A549 (cell line): ENCODE data around the gene OR51F2.

Source experiments
- BCL3 ChIP-seq: fragments of >200 bp; sonication (Bioruptor Twin); formaldehyde crosslinking; IDR thresholded peaks from 3 replicates; pipeline ENCODE4 v1.6.1; 2016
- CEBPB ChIP-seq, 2 experiments: fragments of >200 bp in 1 of 2; sonication (Bioruptor Twin) in 1 of 2; formaldehyde crosslinking in 1 of 2; IDR thresholded peaks; 2 replicates each; pipeline ENCODE4 v1.6.1; 2012 to 2016
- E2F6 ChIP-seq: IDR thresholded peaks from 2 replicates; pipeline ENCODE4 v1.6.1; 2012; ENCODE audit warnings: low read depth, borderline replicate concordance
- EP300 ChIP-seq, 2 experiments: fragments of >200 bp; sonication (Bioruptor Twin); formaldehyde crosslinking; IDR thresholded peaks; 2 replicates in 1 of 2; 3 replicates in 1 of 2; pipeline ENCODE4 v1.6.1; 2016 to 2017
- HMGXB4 ChIP-seq: fragments of 250-450 bp; sonication (Bioruptor Pico); IDR thresholded peaks from 2 replicates; pipeline ENCODE4 v1.5.0; 2021; ENCODE audit warnings: mild to moderate bottlenecking, moderate library complexity, borderline replicate concordance
- JUN ChIP-seq, 2 experiments: fragments of >200 bp; sonication (Bioruptor Twin); formaldehyde crosslinking; IDR thresholded peaks; 2 replicates in 1 of 2; 3 replicates in 1 of 2; pipeline ENCODE4 v1.6.1; 2016 to 2017
- JUNB ChIP-seq: fragments of >200 bp; sonication (Bioruptor Twin); formaldehyde crosslinking; IDR thresholded peaks from 2 replicates; pipeline ENCODE4 v1.6.1; 2016
- NR3C1 ChIP-seq: fragments of >200 bp; sonication (Bioruptor Twin); formaldehyde crosslinking; IDR thresholded peaks from 3 replicates; pipeline ENCODE4 v1.6.1; 2017
- TF ChIP-seq, protein P1 (sequence below): fragments of >200 bp; sonication (Bioruptor Twin); formaldehyde crosslinking; IDR thresholded peaks from 3 replicates; pipeline ENCODE4 v1.5.1; 2016
- TF ChIP-seq, protein P2 (sequence below): IDR thresholded peaks from 2 replicates; pipeline ENCODE4 v1.6.1; 2012
- TF ChIP-seq, protein P3 (sequence below): IDR thresholded peaks from 2 replicates; pipeline ENCODE4 v1.6.1; 2012
- TF ChIP-seq, protein P4 (sequence below): fragments of 450-650 bp; IDR thresholded peaks from 2 replicates; pipeline ENCODE4 v1.6.1; 2014; ENCODE audit warnings: antibody characterized with exemption

DNA sequence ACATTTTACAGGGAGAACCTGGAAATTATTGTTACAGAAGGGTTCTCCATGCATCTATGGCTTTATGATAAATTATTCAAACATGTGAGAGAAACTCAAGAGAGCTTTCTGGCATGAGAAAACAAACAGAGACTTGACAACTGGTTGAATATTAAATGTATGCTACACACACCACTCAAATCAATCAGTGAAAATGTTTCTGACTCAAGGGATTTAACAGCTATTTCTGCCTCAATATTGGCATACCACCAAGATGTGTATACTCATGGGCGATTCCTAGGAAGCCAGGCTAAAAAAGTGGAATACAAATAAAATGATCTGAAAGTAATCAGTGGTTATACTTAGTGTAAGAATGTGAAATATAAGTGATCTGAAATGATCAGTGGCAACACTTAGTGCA is 44.7 kb downstream of the OR51F2 start:
- TF ChIP-seq, protein P1, sequence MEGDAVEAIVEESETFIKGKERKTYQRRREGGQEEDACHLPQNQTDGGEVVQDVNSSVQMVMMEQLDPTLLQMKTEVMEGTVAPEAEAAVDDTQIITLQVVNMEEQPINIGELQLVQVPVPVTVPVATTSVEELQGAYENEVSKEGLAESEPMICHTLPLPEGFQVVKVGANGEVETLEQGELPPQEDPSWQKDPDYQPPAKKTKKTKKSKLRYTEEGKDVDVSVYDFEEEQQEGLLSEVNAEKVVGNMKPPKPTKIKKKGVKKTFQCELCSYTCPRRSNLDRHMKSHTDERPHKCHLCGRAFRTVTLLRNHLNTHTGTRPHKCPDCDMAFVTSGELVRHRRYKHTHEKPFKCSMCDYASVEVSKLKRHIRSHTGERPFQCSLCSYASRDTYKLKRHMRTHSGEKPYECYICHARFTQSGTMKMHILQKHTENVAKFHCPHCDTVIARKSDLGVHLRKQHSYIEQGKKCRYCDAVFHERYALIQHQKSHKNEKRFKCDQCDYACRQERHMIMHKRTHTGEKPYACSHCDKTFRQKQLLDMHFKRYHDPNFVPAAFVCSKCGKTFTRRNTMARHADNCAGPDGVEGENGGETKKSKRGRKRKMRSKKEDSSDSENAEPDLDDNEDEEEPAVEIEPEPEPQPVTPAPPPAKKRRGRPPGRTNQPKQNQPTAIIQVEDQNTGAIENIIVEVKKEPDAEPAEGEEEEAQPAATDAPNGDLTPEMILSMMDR, result no peak
- TF ChIP-seq, protein P2, sequence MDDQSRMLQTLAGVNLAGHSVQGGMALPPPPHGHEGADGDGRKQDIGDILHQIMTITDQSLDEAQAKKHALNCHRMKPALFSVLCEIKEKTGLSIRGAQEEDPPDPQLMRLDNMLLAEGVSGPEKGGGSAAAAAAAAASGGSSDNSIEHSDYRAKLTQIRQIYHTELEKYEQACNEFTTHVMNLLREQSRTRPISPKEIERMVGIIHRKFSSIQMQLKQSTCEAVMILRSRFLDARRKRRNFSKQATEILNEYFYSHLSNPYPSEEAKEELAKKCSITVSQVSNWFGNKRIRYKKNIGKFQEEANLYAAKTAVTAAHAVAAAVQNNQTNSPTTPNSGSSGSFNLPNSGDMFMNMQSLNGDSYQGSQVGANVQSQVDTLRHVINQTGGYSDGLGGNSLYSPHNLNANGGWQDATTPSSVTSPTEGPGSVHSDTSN, result no peak
- TF ChIP-seq, protein P3, sequence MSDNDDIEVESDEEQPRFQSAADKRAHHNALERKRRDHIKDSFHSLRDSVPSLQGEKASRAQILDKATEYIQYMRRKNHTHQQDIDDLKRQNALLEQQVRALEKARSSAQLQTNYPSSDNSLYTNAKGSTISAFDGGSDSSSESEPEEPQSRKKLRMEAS, result no peak
- TF ChIP-seq NR3C1, result no peak
- TF ChIP-seq EP300 (IDR thresholded peaks at IDR 0.05), result no peak
- TF ChIP-seq, protein P4, sequence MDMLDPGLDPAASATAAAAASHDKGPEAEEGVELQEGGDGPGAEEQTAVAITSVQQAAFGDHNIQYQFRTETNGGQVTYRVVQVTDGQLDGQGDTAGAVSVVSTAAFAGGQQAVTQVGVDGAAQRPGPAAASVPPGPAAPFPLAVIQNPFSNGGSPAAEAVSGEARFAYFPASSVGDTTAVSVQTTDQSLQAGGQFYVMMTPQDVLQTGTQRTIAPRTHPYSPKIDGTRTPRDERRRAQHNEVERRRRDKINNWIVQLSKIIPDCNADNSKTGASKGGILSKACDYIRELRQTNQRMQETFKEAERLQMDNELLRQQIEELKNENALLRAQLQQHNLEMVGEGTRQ, result no peak
- no peak for TF ChIP-seq BCL3
- TF ChIP-seq CEBPB (IDR thresholded peaks at IDR 0.05), result no peak
- no peak for TF ChIP-seq JUN (IDR thresholded peaks at IDR 0.05)
- no peak for TF ChIP-seq HMGXB4
- TF ChIP-seq E2F6, result no peak
- TF ChIP-seq JUNB, result no peak
